Measurements from ENCODE around the gene SSR3.

The SSR3 gene

GRCh38 chr3:156536524-156537316 is 18.2 kb downstream of the SSR3 start:
- DNase-seq (ENCODE audit: low read depth): no peak

GRCh38 chr3:156535798-156536197 is 19.1 kb downstream of the SSR3 start:
- no peak for DNase-seq (ENCODE audit: low read depth)

- DNase-seq (ENCODE audit: low read depth): no peak
These were observed 19.7 kb downstream of the SSR3 start for GRCh38 chr3:156535162-156535627.

- DNase-seq (ENCODE audit: low read depth): no peak
These were observed 21.7 kb downstream of the SSR3 start for GRCh38 chr3:156533205-156533604.

- DNase-seq (ENCODE audit: low read depth): no peak
These were observed 22.2 kb downstream of the SSR3 start for GRCh38 chr3:156532730-156533129.

GRCh38 chr3:156530980-156531379 is 23.9 kb downstream of the SSR3 start:
- no peak for DNase-seq (ENCODE audit: low read depth)

GRCh38 chr3:156527060-156527459 is 27.9 kb downstream of the SSR3 start:
- no peak for DNase-seq (ENCODE audit: low read depth)

GRCh38 chr3:156525808-156526207 is 29.1 kb downstream of the SSR3 start:
- DNase-seq (ENCODE audit: low read depth): no peak

- no peak for DNase-seq (ENCODE audit: low read depth)
These were observed 32.2 kb downstream of the SSR3 start for GRCh38 chr3:156522673-156523072.

GRCh38 chr3:156519758-156520162 is 35.2 kb downstream of the SSR3 start:
- DNase-seq (ENCODE audit: low read depth): no peak

- DNase-seq (ENCODE audit: low read depth): no peak
These were observed 36.2 kb downstream of the SSR3 start for GRCh38 chr3:156518726-156519125.

- DNase-seq (ENCODE audit: low read depth): no peak
These were observed 38.0 kb downstream of the SSR3 start for GRCh38 chr3:156516961-156517360.

GRCh38 chr3:156516284-156516683 is 38.6 kb downstream of the SSR3 start:
- DNase-seq (ENCODE audit: low read depth): no peak

- DNase-seq (ENCODE audit: low read depth): no peak
These were observed 41.3 kb downstream of the SSR3 start for GRCh38 chr3:156513619-156514018.

GRCh38 chr3:156511987-156512677 is 42.8 kb downstream of the SSR3 start:
- DNase-seq (ENCODE audit: low read depth): no peak

- DNase-seq (ENCODE audit: low read depth): no peak
These were observed 45.4 kb downstream of the SSR3 start for GRCh38 chr3:156509189-156510174.

- DNase-seq (ENCODE audit: low read depth): no peak
These were observed 47.6 kb downstream of the SSR3 start for GRCh38 chr3:156507285-156507684.

GRCh38 chr3:156498307-156498706 is 56.6 kb downstream of the SSR3 start:
- DNase-seq (ENCODE audit: low read depth): no peak

- DNase-seq (ENCODE audit: low read depth): no peak
These were observed 57.6 kb downstream of the SSR3 start for GRCh38 chr3:156497326-156497725.

GRCh38 chr3:156495816-156496215 is 59.1 kb downstream of the SSR3 start:
- DNase-seq (ENCODE audit: low read depth): no peak

- no peak for DNase-seq (ENCODE audit: low read depth)
These were observed 61.0 kb downstream of the SSR3 start for GRCh38 chr3:156493887-156494286.

GRCh38 chr3:156492801-156493261 is 62.1 kb downstream of the SSR3 start:
- no peak for DNase-seq (ENCODE audit: low read depth)

Data from activated gamma-delta T cell treated with anti-CD3 and anti-CD28 coated beads, Interleukin-2, amount 50 U/mL, for 16 hours (primary cell).